Transverse colon (tissue), 4 donors: ENCODE measurements around the gene ST8SIA1. TPM values are rescaled to one million over a fixed set of nuclear protein-coding genes. Genes with fewer than 3 reads are reported as not detected.

Source experiments
- DNase-seq: peaks from one replicate; pipeline ENCODE4 v3.0.0-alpha.2; 2019
- H3K27ac ChIP-seq, 4 donors: fragments of 200-600 bp; sonication (generic); 2 replicates each; pipeline ENCODE4 v1.5.1; 2016 to 2018; ENCODE audit warnings: inconsistent platforms in 4 of 4
- H3K27me3 ChIP-seq: fragments of 200-600 bp; sonication (generic); 2 replicates; pipeline ENCODE4 v1.5.1; 2017; ENCODE audit warnings: inconsistent platforms
- H3K36me3 ChIP-seq, 4 donors: fragments of 200-600 bp; sonication (generic); 2 replicates each; pipeline ENCODE4 v1.5.1; 2017 to 2019; ENCODE audit warnings: inconsistent platforms in 4 of 4
- H3K4me1 ChIP-seq, 4 donors: fragments of 200-600 bp; sonication (generic); 2 replicates each; pipeline ENCODE4 v1.5.1; 2017 to 2020; ENCODE audit warnings: inconsistent platforms in 4 of 4
- H3K4me3 ChIP-seq, 4 donors: fragments of 200-600 bp; sonication (generic); 1 replicate in 1 of 4; 2 replicates in 3 of 4; pipeline versions ENCODE4 v1.5.1 to v1.6.1; 2017 to 2019; ENCODE audit warnings: inconsistent platforms in 4 of 4
- H3K9me3 ChIP-seq, 2 donors: fragments of 200-600 bp; sonication (generic); 2 replicates each; pipeline ENCODE4 v1.5.1; 2017 to 2019; ENCODE audit warnings: inconsistent platforms in 2 of 2
- EP300 ChIP-seq: sonication (generic); formaldehyde crosslinking; IDR thresholded peaks from one replicate; pipeline ENCODE4 v1.6.1; 2017; ENCODE audit warnings: antibody characterized with exemption, low read depth
- POLR2A ChIP-seq: fragments of 450-650 bp; IDR thresholded peaks from one replicate; pipeline ENCODE4 v1.6.1; 2016; ENCODE audit warnings: antibody characterized with exemption, mild to moderate bottlenecking, moderate library complexity
- POLR2AphosphoS5 ChIP-seq, 3 donors: sonication (generic); formaldehyde crosslinking; IDR thresholded peaks; one replicate each; pipeline ENCODE4 v1.6.1; 2016; ENCODE audit warnings: antibody characterized with exemption in 3 of 3
- WGBS, 2 donors: methylation state at CpG; one replicate each; pipeline ENCODE4 v1.1.5; 2018; ENCODE audit warnings: low coverage in 1 of 2; 5-methylcytosine and 5-hydroxymethylcytosine counted together
- in situ Hi-C, 4 donors: fragments of 200-750 bp; cut with MboI; loops; one replicate each; pipeline versions ENCODE4 v1.15.0 to v1.15.1; 2017; ENCODE audit warnings: low sequenced_read_pairs in 3 of 4, low pct_ligation_motif_present in 1 of 4, low pct_unique_long_range_greater_than_20kb in 1 of 4
- intact Hi-C: fragments of 100-400 bp; cut with DNase I; formaldehyde crosslinking; loops from one replicate; pipeline ENCODE4 v1.15.1; 2023; ENCODE audit warnings: low total_unique reads
- total RNA-seq, 4 donors: library from RNA; depleted of rRNA; stranded (reverse); fragments of >200 nt; gene quantifications; one replicate each; pipeline ENCODE4 v1.1.0, GENCODE V29; 2016
- TF ChIP-seq, protein P1 (sequence below), 5 experiments: fragments of 200-600 bp in 3 of 5; fragments of 450-650 bp in 2 of 5; sonication (generic) in 3 of 5; IDR thresholded peaks; 1 replicate in 2 of 5; 2 replicates in 3 of 5; pipeline ENCODE4 v1.5.1; 2016 to 2017; ENCODE audit warnings: antibody characterized with exemption in 5 of 5, inconsistent platforms in 3 of 5, mild to moderate bottlenecking in 2 of 5, moderate library complexity in 1 of 5

Gene ST8SIA1
- total RNA-seq, 4 donors from 2014 or later, result 1.4 to 4.5 (median 3.9) TPM

DNA sequence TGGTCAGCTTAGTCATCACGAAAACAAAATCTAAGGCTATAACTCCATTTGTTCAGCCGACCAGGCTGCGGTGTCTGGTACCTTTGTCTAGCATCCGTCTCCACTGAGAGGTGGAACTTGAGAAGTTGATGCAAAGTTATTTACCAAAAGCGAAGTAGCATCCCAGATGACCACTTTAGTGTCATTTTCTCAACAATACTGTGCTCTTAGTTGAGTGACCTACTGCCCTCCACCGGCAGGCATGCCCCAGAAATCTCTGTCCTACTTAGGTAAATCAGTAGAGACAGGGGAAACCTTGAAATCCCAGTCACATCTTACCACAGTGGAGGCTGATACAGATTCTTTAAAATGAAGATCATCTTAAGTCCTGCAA lies 1.3 kb upstream of the ST8SIA1 start:
- in situ Hi-C loops (loop anchor here (10.0 kb wide), 2 partner anchors 231 to 241 kb away; no protein-coding TSS in a partner anchor), intact Hi-C loops (loop anchor here (5.0 to 10.0 kb wide), 3 partner anchors 109 to 251 kb away; no protein-coding TSS in a partner anchor)
- H3K4me1 ChIP-seq, result peaks cover 0 to 21% (median 9%) of the 10 kb centered on the region in 4 donors
- no peaks in the 10 kb centered on the region for H3K36me3 ChIP-seq
- H3K27ac ChIP-seq, result peak overlapping the region; percentile 72 to 76 (median 76)
- H3K4me3 ChIP-seq, result peak overlapping the region in 3 of 4 donors; percentile 42 to 67 (median 52)
- TF ChIP-seq POLR2AphosphoS5 (IDR thresholded peaks at IDR 0.05) (no peak), EP300 (no peak)
- WGBS, 2 donors, result 6% methylated on average over 6 of the region's 6 CpGs; no CpG with 5 or more reads in 1 of the 2 donors
- DNase-seq, result no peak
- H3K27me3 ChIP-seq, result peaks cover 31% of the 10 kb centered on the region
- no peaks in the 10 kb centered on the region for H3K9me3 ChIP-seq

DNA sequence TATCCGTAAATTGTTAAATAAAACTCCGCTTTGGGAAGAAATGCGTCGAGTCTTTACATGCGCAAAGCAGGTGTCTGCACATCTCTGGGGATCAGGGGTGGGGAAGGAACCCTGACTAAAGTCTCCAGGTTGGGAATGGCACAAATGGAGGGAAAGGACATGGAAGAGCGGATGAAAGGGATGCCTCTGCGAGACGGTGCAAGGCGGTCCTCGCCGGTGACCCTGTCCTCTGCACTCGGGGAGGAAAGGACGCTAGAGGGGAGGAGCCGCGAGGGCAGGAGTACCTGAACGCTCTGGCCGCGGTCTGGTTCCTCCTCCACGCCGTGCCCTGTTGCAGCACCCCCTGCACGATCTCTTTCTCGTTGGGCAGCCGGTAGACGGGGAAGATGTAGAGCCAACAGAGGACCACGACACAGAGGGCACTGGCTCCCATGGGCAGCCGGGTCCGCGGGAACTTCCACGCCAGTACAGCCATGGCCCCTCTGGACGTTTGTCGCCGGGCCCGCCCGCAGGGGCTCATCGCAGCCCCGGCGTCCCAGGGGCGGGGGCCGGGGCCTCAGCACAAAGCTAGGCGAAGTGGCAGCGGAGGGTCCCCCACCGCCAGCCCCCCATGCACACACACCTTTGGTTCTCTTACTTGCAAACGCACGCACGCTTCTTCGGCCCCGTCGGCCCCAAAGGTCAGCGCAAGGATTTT lies 646 bp downstream of the ST8SIA1 start:
- Histone ChIP-seq H3K27me3 (peaks cover 31% of the 10 kb centered on the region), H3K4me1 (peaks cover 0 to 21% (median 9%) of the 10 kb centered on the region in 4 donors), H3K36me3 (no peaks in the 10 kb centered on the region), H3K4me3 (peak overlapping the region; percentile 18 to 67 (median 47)), H3K27ac (peak overlapping the region; percentile 72 to 76 (median 76)), H3K9me3 (no peaks in the 10 kb centered on the region)
- intact Hi-C loops (loop anchor here (10.0 kb wide), 2 partner anchors 111 to 249 kb away; no protein-coding TSS in a partner anchor), in situ Hi-C loops (loop anchor here (10.0 kb wide), 2 partner anchors 229 to 239 kb away; no protein-coding TSS in a partner anchor)
- 6% methylated on average over 47 of the region's 49 CpGs; no CpG with 5 or more reads in 1 of the 2 donors for WGBS, 2 donors
- peak; percentile 11 for DNase-seq
- TF ChIP-seq POLR2A (no peak), POLR2AphosphoS5 (IDR thresholded peaks at IDR 0.05) (no peak), EP300 (no peak)
- TF ChIP-seq, protein P1, sequence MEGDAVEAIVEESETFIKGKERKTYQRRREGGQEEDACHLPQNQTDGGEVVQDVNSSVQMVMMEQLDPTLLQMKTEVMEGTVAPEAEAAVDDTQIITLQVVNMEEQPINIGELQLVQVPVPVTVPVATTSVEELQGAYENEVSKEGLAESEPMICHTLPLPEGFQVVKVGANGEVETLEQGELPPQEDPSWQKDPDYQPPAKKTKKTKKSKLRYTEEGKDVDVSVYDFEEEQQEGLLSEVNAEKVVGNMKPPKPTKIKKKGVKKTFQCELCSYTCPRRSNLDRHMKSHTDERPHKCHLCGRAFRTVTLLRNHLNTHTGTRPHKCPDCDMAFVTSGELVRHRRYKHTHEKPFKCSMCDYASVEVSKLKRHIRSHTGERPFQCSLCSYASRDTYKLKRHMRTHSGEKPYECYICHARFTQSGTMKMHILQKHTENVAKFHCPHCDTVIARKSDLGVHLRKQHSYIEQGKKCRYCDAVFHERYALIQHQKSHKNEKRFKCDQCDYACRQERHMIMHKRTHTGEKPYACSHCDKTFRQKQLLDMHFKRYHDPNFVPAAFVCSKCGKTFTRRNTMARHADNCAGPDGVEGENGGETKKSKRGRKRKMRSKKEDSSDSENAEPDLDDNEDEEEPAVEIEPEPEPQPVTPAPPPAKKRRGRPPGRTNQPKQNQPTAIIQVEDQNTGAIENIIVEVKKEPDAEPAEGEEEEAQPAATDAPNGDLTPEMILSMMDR (IDR thresholded peaks at IDR 0.05), result no peak

DNA sequence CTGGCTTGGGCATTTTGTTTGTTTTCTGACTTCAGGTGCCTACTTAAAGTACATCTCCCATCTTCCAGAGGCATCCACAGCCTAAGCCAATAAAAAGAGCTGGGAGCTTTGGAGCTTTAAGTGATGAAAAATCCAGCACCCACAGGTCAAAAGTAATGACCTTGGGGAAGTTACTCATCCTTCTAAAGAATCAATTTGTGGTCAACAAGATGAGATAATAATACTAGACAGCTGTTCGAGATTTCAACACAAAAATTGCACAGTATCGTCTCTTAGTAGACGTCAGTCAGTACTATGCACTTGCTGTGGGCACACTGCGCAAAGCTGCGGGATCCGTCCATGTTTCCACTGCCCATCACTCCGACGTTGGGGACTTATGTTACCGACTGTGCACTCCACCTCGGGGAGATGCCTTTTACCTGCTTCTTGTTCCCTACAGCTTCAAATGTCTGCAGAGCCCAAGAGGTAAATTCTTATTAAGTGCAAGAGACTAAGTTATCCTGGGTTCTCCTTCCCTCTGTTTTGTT lies 1.3 kb downstream of the ST8SIA1 start:
- in situ Hi-C loops, result loop anchor here (10.0 kb wide), 2 partner anchors 228 to 238 kb away; no protein-coding TSS in a partner anchor
- Histone ChIP-seq H3K27ac (peak overlapping the region; percentile 72 to 76 (median 76)), H3K9me3 (no peaks in the 10 kb centered on the region), H3K36me3 (no peaks in the 10 kb centered on the region), H3K4me1 (peaks cover 0 to 21% (median 9%) of the 10 kb centered on the region in 4 donors), H3K27me3 (peaks cover 31% of the 10 kb centered on the region), H3K4me3 (peak overlapping the region; percentile 18 to 67 (median 47))
- 56 to 82% methylated on average over 2 to 10 of the region's 10 CpGs for WGBS, 2 donors
- intact Hi-C loops, result loop anchor here (10.0 kb wide), 2 partner anchors 112 to 248 kb away; no protein-coding TSS in a partner anchor
- TF ChIP-seq POLR2AphosphoS5 (IDR thresholded peaks at IDR 0.05) (no peak), EP300 (no peak), POLR2A (no peak)
- TF ChIP-seq, protein P1 (IDR thresholded peaks at IDR 0.05), result no peak
- no peak for DNase-seq

DNA sequence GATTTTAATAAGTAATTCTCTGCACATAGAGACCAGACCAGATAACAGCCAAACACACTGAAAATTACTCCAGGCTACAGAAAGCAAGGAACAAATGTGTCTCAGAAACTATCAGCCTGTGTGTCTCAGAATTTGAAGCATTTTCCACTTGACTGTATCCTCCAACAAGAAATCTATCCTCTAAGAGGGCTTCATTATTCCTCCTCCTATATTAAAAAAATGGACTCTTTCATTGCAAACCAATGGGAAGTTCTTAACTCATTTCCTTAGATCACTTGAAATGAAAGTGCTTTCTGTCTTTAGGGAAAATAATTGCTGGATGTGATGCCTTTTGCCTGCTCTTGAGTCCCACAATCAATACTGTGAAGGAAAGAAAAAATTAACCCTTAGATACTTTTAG lies 2.3 kb downstream of the ST8SIA1 start:
- H3K36me3 ChIP-seq, result no peaks in the 10 kb centered on the region
- in situ Hi-C loops, result loop anchor here (10.0 kb wide), 2 partner anchors 227 to 237 kb away; no protein-coding TSS in a partner anchor
- peaks cover 0 to 21% (median 9%) of the 10 kb centered on the region in 4 donors for H3K4me1 ChIP-seq
- intact Hi-C loops, result loop anchor here (10.0 kb wide), 2 partner anchors 113 to 247 kb away; no protein-coding TSS in a partner anchor
- TF ChIP-seq EP300, result no peak
- no peak for TF ChIP-seq POLR2A
- TF ChIP-seq POLR2AphosphoS5 (IDR thresholded peaks at IDR 0.05), result no peak
- TF ChIP-seq, protein P1 (IDR thresholded peaks at IDR 0.05), result no peak
- H3K9me3 ChIP-seq, result no peaks in the 10 kb centered on the region
- H3K27ac ChIP-seq, result peak overlapping the region; percentile 36 to 76 (median 74)
- DNase-seq, result no peak
- H3K27me3 ChIP-seq, result peaks cover 31% of the 10 kb centered on the region
- H3K4me3 ChIP-seq, result peak overlapping the region in 1 of 4 donors; percentile 67
